NCI-H2107 (cell line): ENCODE data around the gene CSMD2.
"Not testable (repeated sequence)": the region's sequence is repeated elsewhere in the genome, so short reads cannot be mapped to it uniquely, and the experiment has no call there.

Source experiments
- DNase-seq: peaks from one replicate; lab custom pipeline; 2025; lab: John Stamatoyannopoulos, UW

CSMD2 gene

GRCh38 chr1:34164771-34165391 lies at the start of gene CSMD2:
Gene CSMD2 (minus strand): TSS chr1:34165230. CDS start chr1:34165097, 133 bp downstream.
- DNase-seq: no peak

- DNase-seq: no peak
These were observed 48.9 kb upstream of the CSMD2 start for GRCh38 chr1:34213956-34214355.

- DNase-seq: no peak
These were observed 47.6 kb upstream of the CSMD2 start for GRCh38 chr1:34212673-34213072.

- DNase-seq: no peak
These were observed 34.9 kb upstream of the CSMD2 start for GRCh38 chr1:34199927-34200326.

- DNase-seq: no peak
These were observed 27.6 kb upstream of the CSMD2 start for GRCh38 chr1:34192621-34193020.

GRCh38 chr1:34190692-34191091 lies 25.7 kb upstream of the CSMD2 start:
- no peak for DNase-seq

GRCh38 chr1:34188985-34189384 lies 24.0 kb upstream of the CSMD2 start:
- no peak for DNase-seq

GRCh38 chr1:34188418-34188817 lies 23.4 kb upstream of the CSMD2 start:
- DNase-seq: no peak

- no peak for DNase-seq
These were observed 21.9 kb upstream of the CSMD2 start for GRCh38 chr1:34186741-34187494.

GRCh38 chr1:34183381-34183780 lies 18.4 kb upstream of the CSMD2 start:
- DNase-seq: not testable (repeated sequence)

- DNase-seq: no peak
These were observed 13.0 kb upstream of the CSMD2 start for GRCh38 chr1:34178072-34178471.

- no peak for DNase-seq
These were observed 12.0 kb upstream of the CSMD2 start, which contains the start of gene C1orf94 for GRCh38 chr1:34176830-34177603. Gene C1orf94 (plus strand): TSS chr1:34176907. CDS start chr1:34177790, 883 bp downstream.

- DNase-seq: no peak
These were observed 10.7 kb upstream of the CSMD2 start for GRCh38 chr1:34175744-34176143.

GRCh38 chr1:34167389-34167788 lies 2.4 kb upstream of the CSMD2 start:
- no peak for DNase-seq

GRCh38 chr1:34166625-34167361 lies 1.8 kb upstream of the CSMD2 start:
- DNase-seq: no peak

- no peak for DNase-seq
These were observed 1.2 kb upstream of the CSMD2 start for GRCh38 chr1:34166191-34166624.

GRCh38 chr1:34165422-34165921 lies 442 bp upstream of the CSMD2 start:
- DNase-seq: no peak

- DNase-seq: no peak
These were observed 968 bp downstream of the CSMD2 start for GRCh38 chr1:34163792-34164731.

- no peak for DNase-seq
These were observed 1.9 kb downstream of the CSMD2 start for GRCh38 chr1:34162852-34163766.

- DNase-seq: no peak
These were observed 8.3 kb downstream of the CSMD2 start for GRCh38 chr1:34156739-34157138.
